GM19395 (cell line): Measurements from ENCODE around the gene TPR.

Source experiments
- ATAC-seq: cut with Tn5 transposase; IDR thresholded peaks from one replicate; pipeline ENCODE4 v1.9.1; 2021; ENCODE audit warnings: mild to moderate bottlenecking, moderate library complexity; ENCODE audit not compliant: unreplicated experiment

TPR gene

DNA sequence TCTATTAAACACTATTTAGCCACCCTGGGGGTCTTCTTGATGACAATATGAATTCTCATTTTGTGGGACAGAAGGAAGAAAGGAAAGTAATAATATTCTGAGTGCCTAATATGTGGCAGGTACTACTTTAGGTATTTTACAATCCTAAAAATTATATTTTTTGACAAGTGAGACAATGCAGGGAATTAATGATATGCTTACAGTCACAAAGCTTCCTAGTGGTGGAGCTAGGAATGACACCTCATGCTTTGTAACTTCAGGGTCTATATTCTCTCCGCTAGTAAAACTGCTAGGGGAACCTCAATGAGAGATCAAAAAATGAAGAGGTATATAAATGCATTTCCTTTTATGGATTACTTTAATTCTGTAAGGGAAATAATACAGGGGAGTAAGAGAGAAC lies 44.3 kb downstream of the TPR start:
- ATAC-seq = no peak

DNA sequence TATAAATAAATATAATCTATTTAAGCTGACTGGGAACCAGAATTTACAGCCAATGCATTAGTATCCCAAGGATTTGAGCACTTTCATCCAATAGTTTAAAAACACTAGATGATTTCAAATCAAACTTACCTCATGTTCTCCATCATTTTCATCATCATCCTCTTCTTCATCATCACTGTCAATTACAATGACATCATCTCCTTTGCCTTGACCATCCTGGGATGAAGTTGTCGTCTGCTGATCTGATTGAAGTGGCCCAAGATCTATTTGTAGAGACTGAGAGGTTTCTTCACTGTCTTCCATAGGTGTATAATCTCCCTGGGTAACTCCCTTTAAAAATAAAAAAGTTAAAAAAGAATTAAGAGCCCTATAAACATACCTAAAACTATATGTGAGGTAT lies 47.7 kb downstream of the TPR start:
- ATAC-seq = no peak

DNA sequence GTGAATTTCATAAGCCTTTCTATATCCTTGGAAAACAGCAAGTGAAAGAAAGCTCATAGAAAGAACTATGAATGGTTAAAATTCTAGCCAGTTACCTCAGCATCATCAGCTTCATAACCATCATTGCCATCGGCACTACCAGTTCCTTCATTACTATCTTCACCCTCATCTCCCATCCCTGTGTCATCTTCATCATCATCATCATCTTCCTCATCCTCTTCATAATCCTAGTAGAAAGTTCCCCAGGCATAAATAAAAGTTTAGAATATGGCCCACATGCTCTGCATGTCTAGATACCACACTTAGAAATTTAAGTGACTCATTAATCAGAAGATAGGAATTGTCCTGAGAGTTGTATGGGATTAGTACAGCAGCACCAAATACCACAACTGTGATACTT lies 49.0 kb downstream of the TPR start:
- ATAC-seq = no peak

DNA sequence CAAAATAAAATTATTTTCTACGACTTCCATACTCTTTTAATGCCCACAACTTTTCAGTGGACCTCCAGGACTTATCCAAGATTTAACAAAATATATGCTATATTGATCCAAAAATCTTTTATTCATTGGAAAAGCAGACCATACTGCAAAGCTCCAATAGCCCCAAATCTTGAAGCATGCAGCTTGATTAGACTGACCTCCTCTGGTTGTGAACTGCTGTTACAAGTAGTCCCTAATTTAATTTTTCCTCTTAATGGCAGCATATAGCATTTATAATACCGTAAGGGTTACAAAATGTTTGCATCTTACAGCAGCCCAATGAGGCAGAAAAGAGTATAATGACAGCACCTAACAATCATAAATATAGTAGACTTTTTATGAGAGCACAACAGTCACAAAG lies 49.8 kb downstream of the TPR start:
- ATAC-seq = no peak

DNA sequence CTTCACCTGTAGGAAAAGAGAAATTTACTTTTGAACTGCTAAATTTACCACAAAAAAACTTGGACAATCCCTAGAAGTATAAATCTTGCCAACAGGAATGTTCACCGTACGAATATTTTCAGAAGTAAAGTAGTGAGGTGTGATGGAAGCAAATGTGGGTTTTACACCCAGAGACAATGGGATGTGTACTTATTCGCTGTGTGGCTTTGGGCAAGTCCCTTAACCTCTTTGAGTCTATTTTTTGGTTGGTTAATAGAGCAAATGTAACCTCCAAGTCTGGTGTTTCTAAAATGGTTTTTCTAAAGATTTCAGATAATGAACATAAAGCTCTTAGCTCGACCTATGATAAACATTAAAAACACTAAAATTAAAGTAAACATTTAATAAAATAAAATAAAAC lies 51.2 kb downstream of the TPR start:
- no peak for ATAC-seq

DNA sequence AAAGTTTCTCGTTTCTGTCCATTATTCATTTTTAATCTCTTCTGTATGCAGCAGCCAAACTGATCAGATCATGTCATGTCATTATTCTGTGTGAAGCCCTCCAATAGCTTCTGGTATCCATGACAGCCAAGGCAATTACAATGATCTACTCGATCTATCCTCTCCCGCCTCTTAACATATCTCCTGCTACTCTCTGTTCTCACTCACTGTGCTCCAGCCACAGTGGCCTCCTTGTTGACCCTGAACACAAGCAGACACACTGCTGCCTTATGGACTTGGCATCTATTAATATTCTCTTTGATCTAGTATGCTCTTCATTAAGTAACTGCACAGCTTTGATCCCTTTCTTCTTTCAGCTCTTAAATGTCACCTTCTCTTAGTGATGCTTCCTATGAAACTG lies 59.5 kb downstream of the TPR start:
- ATAC-seq = no peak

DNA sequence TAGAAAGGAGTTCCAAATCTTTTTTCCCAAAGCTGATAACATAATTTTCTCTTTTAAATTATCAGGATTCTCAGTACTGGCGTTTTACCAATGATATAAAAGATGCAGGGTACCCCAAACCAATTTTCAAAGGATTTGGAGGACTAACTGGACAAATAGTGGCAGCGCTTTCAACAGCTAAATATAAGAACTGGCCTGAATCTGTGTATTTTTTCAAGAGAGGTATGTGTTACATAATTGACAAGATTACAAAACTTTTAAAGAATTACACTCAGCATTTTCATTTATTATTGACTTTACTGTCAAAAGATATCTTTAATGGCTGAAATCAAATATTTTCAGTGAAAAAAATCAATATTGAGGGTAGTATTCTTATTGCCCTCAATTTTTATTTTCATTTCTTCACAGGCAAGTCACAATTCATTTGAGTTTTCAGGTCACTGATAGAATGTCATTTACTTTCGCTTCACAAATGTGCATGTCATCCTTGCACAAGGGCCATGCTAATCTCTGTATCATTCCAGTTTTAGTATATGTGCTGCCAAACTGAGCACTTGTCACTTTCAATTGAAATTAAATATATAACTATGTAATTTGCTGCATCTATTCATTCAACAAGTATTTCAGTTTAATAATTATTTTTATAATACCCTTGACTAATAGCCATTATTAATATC lies 63.5 kb downstream of the TPR start:
- no peak for ATAC-seq

DNA sequence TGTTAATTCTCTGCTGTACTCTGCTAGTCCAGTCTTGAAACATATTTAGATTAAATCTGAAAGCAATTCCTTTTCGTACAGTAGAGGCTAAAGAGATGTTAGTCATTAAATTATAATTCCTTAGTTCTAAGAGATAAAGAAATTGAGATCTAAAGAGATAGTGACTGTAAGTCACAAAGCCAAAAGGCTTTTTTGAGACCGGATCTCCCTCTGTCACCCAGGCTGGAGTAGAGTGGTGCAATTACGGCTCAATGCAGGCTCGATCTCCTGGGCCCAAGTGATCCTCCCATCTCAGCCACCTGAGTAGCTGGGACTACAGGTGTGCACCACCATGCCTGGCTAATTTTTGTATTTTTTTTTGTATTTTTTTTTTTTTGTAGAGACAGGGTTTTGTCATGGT lies 64.7 kb downstream of the TPR start:
- ATAC-seq = no peak

DNA sequence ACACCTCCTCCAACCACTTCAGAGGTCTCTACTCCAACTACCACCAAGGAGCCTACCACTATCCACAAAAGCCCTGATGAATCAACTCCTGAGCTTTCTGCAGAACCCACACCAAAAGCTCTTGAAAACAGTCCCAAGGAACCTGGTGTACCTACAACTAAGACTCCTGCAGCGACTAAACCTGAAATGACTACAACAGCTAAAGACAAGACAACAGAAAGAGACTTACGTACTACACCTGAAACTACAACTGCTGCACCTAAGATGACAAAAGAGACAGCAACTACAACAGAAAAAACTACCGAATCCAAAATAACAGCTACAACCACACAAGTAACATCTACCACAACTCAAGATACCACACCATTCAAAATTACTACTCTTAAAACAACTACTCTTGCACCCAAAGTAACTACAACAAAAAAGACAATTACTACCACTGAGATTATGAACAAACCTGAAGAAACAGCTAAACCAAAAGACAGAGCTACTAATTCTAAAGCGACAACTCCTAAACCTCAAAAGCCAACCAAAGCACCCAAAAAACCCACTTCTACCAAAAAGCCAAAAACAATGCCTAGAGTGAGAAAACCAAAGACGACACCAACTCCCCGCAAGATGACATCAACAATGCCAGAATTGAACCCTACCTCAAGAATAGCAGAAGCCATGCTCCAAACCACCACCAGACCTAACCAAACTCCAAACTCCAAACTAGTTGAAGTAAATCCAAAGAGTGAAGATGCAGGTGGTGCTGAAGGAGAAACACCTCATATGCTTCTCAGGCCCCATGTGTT lies 66.6 kb downstream of the TPR start:
- no peak for ATAC-seq

DNA sequence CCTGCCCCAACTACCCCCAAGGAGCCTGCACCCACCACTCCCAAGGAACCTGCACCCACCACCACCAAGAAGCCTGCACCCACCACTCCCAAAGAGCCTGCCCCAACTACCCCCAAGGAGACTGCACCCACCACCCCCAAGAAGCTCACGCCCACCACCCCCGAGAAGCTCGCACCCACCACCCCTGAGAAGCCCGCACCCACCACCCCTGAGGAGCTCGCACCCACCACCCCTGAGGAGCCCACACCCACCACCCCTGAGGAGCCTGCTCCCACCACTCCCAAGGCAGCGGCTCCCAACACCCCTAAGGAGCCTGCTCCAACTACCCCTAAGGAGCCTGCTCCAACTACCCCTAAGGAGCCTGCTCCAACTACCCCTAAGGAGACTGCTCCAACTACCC lies 67.6 kb downstream of the TPR start:
- no peak for ATAC-seq

DNA sequence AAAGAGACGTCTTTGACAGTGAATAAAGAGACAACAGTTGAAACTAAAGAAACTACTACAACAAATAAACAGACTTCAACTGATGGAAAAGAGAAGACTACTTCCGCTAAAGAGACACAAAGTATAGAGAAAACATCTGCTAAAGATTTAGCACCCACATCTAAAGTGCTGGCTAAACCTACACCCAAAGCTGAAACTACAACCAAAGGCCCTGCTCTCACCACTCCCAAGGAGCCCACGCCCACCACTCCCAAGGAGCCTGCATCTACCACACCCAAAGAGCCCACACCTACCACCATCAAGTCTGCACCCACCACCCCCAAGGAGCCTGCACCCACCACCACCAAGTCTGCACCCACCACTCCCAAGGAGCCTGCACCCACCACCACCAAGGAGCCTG lies 68.5 kb downstream of the TPR start:
- no peak for ATAC-seq

DNA sequence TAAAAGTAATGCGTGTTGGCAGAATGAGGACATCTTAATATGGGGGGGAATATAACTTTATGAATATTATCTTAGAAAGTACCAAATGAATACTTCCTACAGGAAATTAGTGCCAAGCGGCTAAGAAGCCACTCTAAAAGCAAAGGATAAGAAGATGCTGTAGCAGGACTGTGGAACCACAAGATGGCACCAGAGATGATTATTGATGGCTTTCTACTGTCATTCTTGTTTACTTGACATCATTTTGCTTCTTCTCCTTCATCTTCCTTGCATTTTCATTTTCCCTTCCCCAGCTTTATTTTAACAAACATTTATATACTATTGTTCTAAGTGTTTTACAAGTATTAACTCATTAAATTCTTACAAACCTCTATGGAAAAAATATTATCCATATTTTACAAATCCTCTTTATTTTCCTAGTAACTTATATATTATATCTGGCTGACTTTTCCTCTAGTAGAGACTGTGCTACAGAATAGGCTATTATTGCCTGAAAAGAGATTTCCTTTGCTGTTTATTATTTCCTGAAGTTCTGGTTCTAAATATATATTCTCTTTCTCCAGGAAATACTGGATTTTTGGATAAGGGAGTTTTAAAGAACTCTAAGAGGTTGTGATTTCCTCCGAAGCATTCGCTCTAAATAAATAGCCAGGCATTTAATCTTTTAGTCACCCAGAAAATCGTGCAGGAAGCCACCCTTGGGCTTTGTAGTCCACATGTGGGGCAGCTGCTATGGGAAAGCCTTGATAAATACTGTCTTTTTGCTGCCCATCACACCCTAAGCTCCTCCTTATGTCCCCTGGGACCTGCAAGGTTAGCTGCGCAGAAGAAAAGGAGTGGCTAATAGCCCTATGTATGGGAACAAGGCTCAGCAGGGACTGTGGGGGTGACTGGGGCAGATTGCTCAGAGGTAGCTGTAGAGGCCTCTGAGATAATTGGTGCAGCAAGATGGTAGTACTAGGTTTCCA lies 69.8 kb downstream of the TPR start:
- ATAC-seq = peak; percentile 76

DNA sequence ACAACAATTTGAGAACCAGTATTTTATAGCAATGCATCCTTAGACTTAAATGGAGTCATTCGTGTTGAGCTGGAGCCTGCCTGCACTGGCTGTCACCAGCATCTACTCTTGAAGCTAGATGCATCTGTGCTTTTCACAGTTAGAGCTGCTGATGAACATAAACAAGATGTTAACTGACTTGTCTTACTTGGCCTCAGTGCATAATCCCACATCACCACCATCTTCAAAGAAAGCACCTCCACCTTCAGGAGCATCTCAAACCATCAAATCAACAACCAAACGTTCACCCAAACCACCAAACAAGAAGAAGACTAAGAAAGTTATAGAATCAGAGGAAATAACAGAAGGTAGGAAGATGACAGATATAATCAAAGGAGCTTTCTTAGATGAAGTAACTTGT lies 71.1 kb downstream of the TPR start:
- ATAC-seq = no peak

DNA sequence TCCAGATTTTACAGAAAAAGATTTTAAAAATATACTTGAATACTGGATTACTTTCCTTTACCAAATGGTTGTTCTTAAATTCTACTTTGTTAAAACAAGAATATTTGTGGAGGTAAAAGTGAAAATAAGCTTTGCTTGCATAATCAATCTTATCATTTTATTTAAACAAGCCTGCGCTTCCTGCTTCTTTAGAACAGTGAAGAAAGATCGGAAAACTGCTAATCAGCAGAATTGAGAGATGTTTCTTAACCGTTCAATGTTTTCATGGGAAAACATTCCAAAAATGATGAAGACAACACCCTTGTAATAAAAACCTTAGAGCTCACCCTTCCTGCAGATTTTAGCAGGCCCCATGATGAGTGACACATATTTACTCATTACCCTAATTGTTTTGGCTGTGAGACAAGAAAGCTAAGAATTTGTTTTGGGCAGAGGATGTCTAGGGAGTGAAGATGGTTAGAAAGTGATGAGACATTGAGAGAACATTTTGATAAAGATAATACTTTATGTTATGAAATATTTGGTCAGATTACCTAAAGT lies 72.6 kb downstream of the TPR start:
- ATAC-seq = no peak

DNA sequence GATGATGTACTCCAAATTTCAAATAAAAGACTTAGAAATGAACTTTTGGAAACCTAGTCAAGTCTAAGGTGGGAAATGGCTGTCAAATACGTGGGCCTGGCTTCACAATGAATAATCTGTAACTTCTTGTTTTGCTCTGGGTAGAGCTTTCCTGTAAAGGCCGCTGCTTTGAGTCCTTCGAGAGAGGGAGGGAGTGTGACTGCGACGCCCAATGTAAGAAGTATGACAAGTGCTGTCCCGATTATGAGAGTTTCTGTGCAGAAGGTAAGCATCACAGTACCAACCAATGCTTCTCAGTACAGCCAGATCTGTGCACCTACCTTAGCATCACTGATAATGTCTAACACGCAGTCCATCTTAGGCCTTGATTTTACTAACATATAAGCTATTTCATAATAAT lies 73.6 kb downstream of the TPR start:
- ATAC-seq = no peak

DNA sequence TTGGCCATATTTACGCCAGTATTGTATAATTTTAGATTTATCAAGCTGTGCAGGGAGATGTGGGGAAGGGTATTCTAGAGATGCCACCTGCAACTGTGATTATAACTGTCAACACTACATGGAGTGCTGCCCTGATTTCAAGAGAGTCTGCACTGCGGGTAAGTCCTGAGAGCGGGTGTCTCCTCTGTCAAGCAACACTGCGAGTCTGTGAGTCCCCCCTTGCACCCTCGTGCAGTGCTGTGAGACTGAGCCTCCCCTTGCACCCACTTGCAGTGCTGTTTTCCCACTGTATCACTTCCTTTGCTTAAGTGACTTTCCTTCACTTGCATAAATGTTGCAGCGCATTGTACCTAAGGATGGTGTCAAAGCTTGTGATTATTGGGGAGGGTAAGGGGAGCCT lies 75.0 kb downstream of the TPR start:
- ATAC-seq = no peak

DNA sequence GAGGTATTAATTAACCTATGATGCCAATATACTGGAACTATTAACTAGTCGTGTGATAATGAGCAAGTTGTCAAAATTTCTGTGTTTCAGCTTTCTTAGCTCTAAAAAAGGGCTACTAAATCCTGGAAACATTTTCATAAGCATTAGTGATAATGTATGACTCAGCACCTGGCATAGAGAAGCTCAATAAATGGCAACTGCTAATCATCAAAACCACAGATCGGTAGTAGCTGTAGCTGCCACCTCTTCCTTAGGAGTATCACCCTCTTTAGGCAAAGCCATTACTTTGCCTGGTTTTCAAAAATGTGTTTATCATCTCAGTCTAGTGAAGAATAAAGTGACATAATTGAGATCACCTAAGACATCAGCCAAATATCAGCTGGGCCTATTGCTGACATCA lies 75.5 kb downstream of the TPR start:
- no peak for ATAC-seq

DNA sequence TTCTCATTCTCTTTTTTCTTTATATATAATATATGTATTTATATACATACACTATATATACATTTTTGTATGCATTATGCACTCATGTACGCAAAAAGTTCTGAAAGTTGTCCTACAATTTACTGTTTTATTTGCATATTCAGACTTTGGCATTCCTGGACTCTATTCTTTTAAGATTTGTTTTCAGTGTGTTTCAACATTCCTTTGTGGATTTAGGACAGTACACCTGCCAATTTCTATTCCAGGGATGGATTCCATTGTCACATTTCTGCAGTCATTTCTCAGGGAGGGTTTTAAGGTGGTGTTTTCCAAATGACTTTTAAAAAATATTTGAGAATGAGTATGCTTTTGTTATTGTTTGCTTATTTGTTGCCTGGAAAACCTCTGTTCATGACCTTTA lies 76.2 kb downstream of the TPR start:
- no peak for ATAC-seq

DNA sequence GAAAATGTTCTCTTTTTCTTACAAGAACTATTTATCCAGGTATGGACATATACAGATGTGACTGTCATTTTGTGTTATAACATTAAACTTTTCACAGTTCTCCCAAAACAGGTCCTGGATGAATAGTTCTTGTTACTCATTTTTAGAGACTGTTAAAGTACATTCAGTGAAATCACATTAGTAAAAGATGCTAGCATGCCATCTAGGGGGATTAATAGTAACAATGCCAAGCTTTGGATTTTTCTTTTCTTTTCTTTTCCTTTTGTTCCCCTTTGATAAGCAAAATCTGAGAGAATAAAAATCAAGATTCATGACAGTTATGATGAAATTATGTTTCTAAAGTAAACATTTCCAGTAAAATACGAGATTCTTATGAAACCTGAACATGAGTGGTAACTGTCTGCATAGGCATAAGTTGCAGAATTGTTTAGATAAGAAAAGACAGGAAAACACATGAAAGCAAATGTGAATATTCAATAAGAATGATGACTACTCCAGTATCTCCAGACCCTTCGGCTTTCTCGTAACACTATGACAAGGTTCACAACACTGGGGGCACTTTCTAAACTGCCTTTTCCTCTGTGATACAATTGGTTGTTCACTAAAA lies 77.5 kb downstream of the TPR start:
- ATAC-seq = no peak

DNA sequence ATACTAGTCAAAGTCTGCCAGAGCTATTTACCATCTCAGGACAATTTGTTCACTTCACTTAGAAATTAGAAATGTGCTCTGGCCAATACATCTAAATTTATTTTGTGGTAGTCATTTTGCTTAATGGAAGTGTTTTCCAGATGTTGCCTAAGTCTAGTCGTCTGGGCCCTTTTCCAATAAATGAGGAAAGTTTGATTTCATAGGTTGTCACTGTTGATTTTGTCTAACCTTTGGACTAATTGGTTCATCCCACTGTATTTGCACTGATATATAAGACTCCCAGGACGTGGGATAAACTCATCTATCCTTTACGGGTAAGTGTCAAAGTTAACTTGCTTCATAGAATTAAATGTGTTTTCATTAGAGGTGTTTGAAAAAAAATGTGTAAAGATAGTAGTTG lies 79.1 kb downstream of the TPR start, which contains the start of gene PRG4:
Gene PRG4 (plus strand): TSS at position 300 of the 400 bp plus-strand sequence.
- no peak for ATAC-seq

DNA sequence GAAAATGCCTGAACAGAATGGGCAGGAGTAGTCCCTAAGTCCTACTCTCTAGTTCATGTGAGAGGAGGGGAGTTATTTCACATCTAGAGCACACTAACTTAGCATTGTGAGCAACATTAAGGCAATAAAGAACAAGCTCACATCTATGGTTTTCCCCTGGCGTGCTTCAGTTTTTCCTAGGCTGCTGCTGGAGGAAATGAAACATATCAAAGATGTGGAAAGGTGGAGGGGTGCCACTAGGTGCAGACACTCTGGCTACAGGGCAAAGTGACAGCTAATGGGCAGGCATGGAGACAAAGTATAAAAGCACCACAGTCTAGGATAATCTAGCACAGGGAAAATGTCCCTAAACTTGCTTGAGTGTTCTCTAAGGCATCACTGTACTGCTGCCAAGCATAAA lies 82.2 kb downstream of the TPR start:
- ATAC-seq = no peak
